ENCODE results near the gene FLCN. TPM values are rescaled to one million over a fixed set of nuclear protein-coding genes. Genes with fewer than 3 reads are reported as not detected.

The FLCN gene
- total RNA-seq, 1 experiment from 2014 or later, result 71.6 TPM

DNA sequence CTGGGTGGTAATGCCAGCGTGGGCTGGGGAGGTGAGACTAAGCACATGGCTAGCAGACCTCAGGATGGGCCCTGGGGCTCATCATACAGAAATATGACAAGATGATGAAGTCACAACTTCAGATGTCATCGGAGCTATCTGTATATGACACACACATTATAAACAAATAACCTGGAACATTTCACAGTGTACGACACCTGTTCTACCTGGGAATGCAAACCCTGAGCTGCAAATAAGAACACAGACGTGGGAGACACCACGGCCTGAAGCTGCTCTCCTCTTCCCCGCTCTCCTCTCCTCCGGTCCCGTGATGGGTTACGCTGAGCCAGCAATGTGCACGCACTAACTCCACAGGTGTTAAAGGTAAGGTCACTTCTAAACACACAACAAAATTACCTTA, 35.7 kb downstream of the FLCN start:
- Histone ChIP-seq H3K27ac (ENCODE audit: low read length) (no peak overlapping the region), H3K36me3 (ENCODE audit: control insufficient read depth, insufficient read depth, low read length) (no peaks in the 10 kb centered on the region), H3K9me3 (ENCODE audit: control insufficient read depth, insufficient read depth, low read depth, low read length) (no peaks in the 10 kb centered on the region), H3K4me3 (ENCODE audit: low read depth in 2 of 2, low read length in 2 of 2) (no peak overlapping the region), H3K4me1 (ENCODE audit: control insufficient read depth, insufficient read depth, low read length) (peaks cover 3% of the 10 kb centered on the region; the same call in 1 of the 2 replicates), H3K27me3 (ENCODE audit: control insufficient read depth, insufficient read depth, low read length) (no peaks in the 10 kb centered on the region)
- DNase-seq (ENCODE audit: low read depth, low spot score), result no peak
- CTCF ChIA-PET, result interaction anchor here (0.8 kb wide), 1 partner anchor 18 kb away, joined by 3 read pairs; no protein-coding TSS in a partner anchor
- in situ Hi-C loops (cut with HindIII; ENCODE audit: low pct_unique_long_range_greater_than_20kb, low sequenced_read_pairs), result no loop called here
- no peak for ATAC-seq
- BruUV-seq (replicated peaks), result no TSS peak
- TF ChIP-seq SIN3A (IDR thresholded peaks at IDR 0.05; ENCODE audit: borderline replicate concordance, insufficient read depth, low read depth, low read length), result no peak
- POLR2A ChIA-PET, result no interaction called here
- intact Hi-C loops (cut with micrococcal nuclease; ENCODE audit: unreplicated experiment), result no loop called here

DNA sequence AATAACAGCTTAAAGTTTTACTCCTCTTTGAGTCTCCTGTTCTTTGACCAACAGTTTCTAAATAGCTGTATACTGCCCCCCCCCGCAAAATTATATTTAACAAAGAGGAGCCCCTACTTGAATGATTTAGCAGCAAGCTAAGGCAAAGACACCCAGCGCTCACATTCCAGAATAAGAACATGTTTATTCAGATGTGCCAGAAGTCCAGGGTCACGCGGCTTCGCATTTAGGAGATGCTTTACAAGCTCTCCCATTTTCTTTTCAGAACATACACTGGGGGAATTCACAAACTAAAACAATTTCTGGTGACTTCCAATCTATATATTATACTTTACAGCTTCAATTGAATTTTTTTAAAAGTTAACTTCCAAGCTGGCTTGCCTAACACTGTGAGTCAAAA, 36.1 kb downstream of the FLCN start:
- ATAC-seq (no peak), DNase-seq (ENCODE audit: low read depth, low spot score) (no peak)
- Histone ChIP-seq H3K36me3 (ENCODE audit: control insufficient read depth, insufficient read depth, low read length) (no peaks in the 10 kb centered on the region), H3K9me3 (ENCODE audit: control insufficient read depth, insufficient read depth, low read depth, low read length) (no peaks in the 10 kb centered on the region), H3K27ac (ENCODE audit: low read length) (no peak overlapping the region), H3K4me1 (ENCODE audit: control insufficient read depth, insufficient read depth, low read length) (peaks cover 3% of the 10 kb centered on the region; the same call in 1 of the 2 replicates), H3K27me3 (ENCODE audit: control insufficient read depth, insufficient read depth, low read length) (no peaks in the 10 kb centered on the region), H3K4me3 (ENCODE audit: low read depth in 2 of 2, low read length in 2 of 2) (no peak overlapping the region)
- ChIA-PET CTCF (interaction anchor here (0.8 kb wide), 1 partner anchor 18 kb away, joined by 3 read pairs; no protein-coding TSS in a partner anchor), POLR2A (no interaction called here)
- no peak for TF ChIP-seq TCF7L2 (IDR thresholded peaks at IDR 0.05; ENCODE audit: low read depth, low read length)
- TF ChIP-seq, protein P1, sequence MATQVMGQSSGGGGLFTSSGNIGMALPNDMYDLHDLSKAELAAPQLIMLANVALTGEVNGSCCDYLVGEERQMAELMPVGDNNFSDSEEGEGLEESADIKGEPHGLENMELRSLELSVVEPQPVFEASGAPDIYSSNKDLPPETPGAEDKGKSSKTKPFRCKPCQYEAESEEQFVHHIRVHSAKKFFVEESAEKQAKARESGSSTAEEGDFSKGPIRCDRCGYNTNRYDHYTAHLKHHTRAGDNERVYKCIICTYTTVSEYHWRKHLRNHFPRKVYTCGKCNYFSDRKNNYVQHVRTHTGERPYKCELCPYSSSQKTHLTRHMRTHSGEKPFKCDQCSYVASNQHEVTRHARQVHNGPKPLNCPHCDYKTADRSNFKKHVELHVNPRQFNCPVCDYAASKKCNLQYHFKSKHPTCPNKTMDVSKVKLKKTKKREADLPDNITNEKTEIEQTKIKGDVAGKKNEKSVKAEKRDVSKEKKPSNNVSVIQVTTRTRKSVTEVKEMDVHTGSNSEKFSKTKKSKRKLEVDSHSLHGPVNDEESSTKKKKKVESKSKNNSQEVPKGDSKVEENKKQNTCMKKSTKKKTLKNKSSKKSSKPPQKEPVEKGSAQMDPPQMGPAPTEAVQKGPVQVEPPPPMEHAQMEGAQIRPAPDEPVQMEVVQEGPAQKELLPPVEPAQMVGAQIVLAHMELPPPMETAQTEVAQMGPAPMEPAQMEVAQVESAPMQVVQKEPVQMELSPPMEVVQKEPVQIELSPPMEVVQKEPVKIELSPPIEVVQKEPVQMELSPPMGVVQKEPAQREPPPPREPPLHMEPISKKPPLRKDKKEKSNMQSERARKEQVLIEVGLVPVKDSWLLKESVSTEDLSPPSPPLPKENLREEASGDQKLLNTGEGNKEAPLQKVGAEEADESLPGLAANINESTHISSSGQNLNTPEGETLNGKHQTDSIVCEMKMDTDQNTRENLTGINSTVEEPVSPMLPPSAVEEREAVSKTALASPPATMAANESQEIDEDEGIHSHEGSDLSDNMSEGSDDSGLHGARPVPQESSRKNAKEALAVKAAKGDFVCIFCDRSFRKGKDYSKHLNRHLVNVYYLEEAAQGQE (IDR thresholded peaks at IDR 0.05; ENCODE audit: insufficient read depth in 1 of 2, low read depth in 2 of 2, low read length in 1 of 2), result no peak
- no peak for TF ChIP-seq SIN3A (IDR thresholded peaks at IDR 0.05; ENCODE audit: borderline replicate concordance, insufficient read depth, low read depth, low read length)
- TF ChIP-seq, protein P2, sequence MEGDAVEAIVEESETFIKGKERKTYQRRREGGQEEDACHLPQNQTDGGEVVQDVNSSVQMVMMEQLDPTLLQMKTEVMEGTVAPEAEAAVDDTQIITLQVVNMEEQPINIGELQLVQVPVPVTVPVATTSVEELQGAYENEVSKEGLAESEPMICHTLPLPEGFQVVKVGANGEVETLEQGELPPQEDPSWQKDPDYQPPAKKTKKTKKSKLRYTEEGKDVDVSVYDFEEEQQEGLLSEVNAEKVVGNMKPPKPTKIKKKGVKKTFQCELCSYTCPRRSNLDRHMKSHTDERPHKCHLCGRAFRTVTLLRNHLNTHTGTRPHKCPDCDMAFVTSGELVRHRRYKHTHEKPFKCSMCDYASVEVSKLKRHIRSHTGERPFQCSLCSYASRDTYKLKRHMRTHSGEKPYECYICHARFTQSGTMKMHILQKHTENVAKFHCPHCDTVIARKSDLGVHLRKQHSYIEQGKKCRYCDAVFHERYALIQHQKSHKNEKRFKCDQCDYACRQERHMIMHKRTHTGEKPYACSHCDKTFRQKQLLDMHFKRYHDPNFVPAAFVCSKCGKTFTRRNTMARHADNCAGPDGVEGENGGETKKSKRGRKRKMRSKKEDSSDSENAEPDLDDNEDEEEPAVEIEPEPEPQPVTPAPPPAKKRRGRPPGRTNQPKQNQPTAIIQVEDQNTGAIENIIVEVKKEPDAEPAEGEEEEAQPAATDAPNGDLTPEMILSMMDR (IDR thresholded peaks at IDR 0.05), result no peak
- no peak for TF ChIP-seq POLR2AphosphoS5 (IDR thresholded peaks at IDR 0.05; ENCODE audit: low read depth, low read length)
- intact Hi-C loops (cut with micrococcal nuclease; ENCODE audit: unreplicated experiment), result no loop called here
- BruUV-seq (replicated peaks), result no TSS peak
- in situ Hi-C loops (cut with HindIII; ENCODE audit: low pct_unique_long_range_greater_than_20kb, low sequenced_read_pairs), result no loop called here

DNA sequence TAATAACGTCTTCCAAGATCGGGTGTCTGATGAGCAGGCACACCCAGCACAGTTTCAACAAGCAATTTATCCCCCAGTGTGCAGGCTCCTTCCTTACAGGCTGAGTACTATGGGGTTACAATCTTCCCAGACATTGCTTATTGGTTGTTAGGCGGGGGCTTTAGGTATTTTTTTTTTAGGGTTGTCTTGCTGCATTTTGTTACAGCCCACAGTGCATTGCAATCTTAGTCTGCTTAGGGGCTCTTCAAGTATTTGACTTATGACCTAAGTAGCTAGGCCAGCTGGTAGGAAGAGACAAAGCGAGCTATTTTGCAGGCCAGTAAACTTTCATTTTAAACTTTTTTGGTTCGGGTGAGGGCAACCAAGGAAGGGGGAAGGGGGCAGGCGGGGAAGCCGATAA, 36.7 kb downstream of the FLCN start:
- ATAC-seq (no peak), DNase-seq (ENCODE audit: low read depth, low spot score) (no peak)
- intact Hi-C loops (cut with micrococcal nuclease; ENCODE audit: unreplicated experiment), result no loop called here
- H3K27me3 ChIP-seq (ENCODE audit: control insufficient read depth, insufficient read depth, low read length), result no peaks in the 10 kb centered on the region
- TF ChIP-seq POLR2AphosphoS5 (IDR thresholded peaks at IDR 0.05; ENCODE audit: low read depth, low read length) (no peak), TCF7L2 (IDR thresholded peaks at IDR 0.05; ENCODE audit: low read depth, low read length) (no peak), SIN3A (IDR thresholded peaks at IDR 0.05; ENCODE audit: borderline replicate concordance, insufficient read depth, low read depth, low read length) (no peak)
- TF ChIP-seq, protein P1 (IDR thresholded peaks at IDR 0.05; ENCODE audit: insufficient read depth in 1 of 2, low read depth in 2 of 2, low read length in 1 of 2), result no peak
- TF ChIP-seq, protein P2 (IDR thresholded peaks at IDR 0.05), result no peak
- POLR2A ChIA-PET, result no interaction called here
- no peak overlapping the region for H3K27ac ChIP-seq (ENCODE audit: low read length)
- CTCF ChIA-PET, result no interaction called here
- H3K9me3 ChIP-seq (ENCODE audit: control insufficient read depth, insufficient read depth, low read depth, low read length), result no peaks in the 10 kb centered on the region
- no TSS peak for BruUV-seq (replicated peaks)
- H3K4me1 ChIP-seq (ENCODE audit: control insufficient read depth, insufficient read depth, low read length), result peaks cover 3% of the 10 kb centered on the region; the same call in 1 of the 2 replicates
- in situ Hi-C loops (cut with HindIII; ENCODE audit: low pct_unique_long_range_greater_than_20kb, low sequenced_read_pairs), result no loop called here
- no peak overlapping the region for H3K4me3 ChIP-seq (ENCODE audit: low read depth in 2 of 2, low read length in 2 of 2)
- no peaks in the 10 kb centered on the region for H3K36me3 ChIP-seq (ENCODE audit: control insufficient read depth, insufficient read depth, low read length)

Measured in Panc1 (cell line).